HepG2 (cell line): Measurements from ENCODE around the gene SNAP91. TPM values are rescaled to one million over a fixed set of nuclear protein-coding genes. Genes with fewer than 3 reads are reported as not detected.

Experiments
- ATAC-seq: fragments of 200-7000 bp; cut with Tn5 transposase; 3 replicates; pipeline ENCODE4 v1.9.1; 2020; ENCODE audit warnings: mild to moderate bottlenecking, moderate library complexity
- BruUV-seq: library from RNA; stranded (reverse); fragments of 400-500 nt; replicated peaks from 2 replicates; lab custom pipeline; 2021; lab: Mats Ljungman, UMichigan
- CTCF ChIA-PET: fragments of 300-600 bp; formaldehyde crosslinking; extraction: SDS; loops from one replicate; lab custom pipeline; 2021; ENCODE audit warnings: low total read pairs, inconsistent platforms, low intra/inter-chr PET ratio; lab: Yijun Ruan, JAX
- POLR2A ChIA-PET: fragments of 350-600 bp; sonication (Branson Sonifier 250); formaldehyde crosslinking; loops from one replicate; lab custom pipeline; 2020; ENCODE audit warnings: antibody characterized with exemption, inconsistent platforms; lab: Yijun Ruan, JAX
- DNase-seq: peaks from one replicate; pipeline ENCODE4 v3.0.0-alpha.2; 2015; ENCODE audit warnings: low spot score
- FAIRE-seq: peaks from 3 replicates; lab custom pipeline; 2011; peaks lifted over from hg19 to GRCh38; lab: Jason Lieb, UNC
- H2AFZ ChIP-seq: one replicate; pipeline ENCODE4 v1.6.1; 2011; ENCODE audit warnings: low read length, inconsistent platforms
- H3K27ac ChIP-seq: fragments of 300-600 bp; 3 replicates; pipeline ENCODE4 v1.8.0; 2011; ENCODE audit warnings: mixed run types, mild to moderate bottlenecking, mixed read lengths, low read length, inconsistent platforms; ENCODE audit not compliant: insufficient read depth; ENCODE audit errors: extremely low read length
- H3K27me3 ChIP-seq, 2 experiments: fragments of 200-600 bp in 1 of 2; 2 replicates in 1 of 2; 3 replicates in 1 of 2; pipeline versions ENCODE4 v1.6.0 to v1.8.0; 2011; ENCODE audit warnings: low read length in 2 of 2, mild to moderate bottlenecking in 2 of 2, moderate library complexity in 2 of 2, inconsistent platforms in 1 of 2; ENCODE audit not compliant: insufficient read depth in 2 of 2, control insufficient read depth in 1 of 2
- H3K36me3 ChIP-seq, 2 experiments: fragments of 200-600 bp in 1 of 2; replicated peaks in 1 of 2; 2 replicates in 1 of 2; 3 replicates in 1 of 2; pipeline versions ENCODE4 v1.5.1 to v1.8.0; 2011; ENCODE audit warnings: low read length in 2 of 2, inconsistent platforms in 1 of 2; ENCODE audit not compliant: insufficient read depth in 2 of 2, control insufficient read depth in 1 of 2
- H3K4me1 ChIP-seq: 2 replicates; pipeline ENCODE4 v1.5.1; 2012; ENCODE audit warnings: low read length, inconsistent platforms; ENCODE audit not compliant: insufficient read depth
- H3K4me2 ChIP-seq: 2 replicates; pipeline ENCODE4 v1.6.0; 2011; ENCODE audit warnings: low read depth, low read length, inconsistent platforms
- H3K4me3 ChIP-seq, 3 experiments: fragments of 200-600 bp in 1 of 3; sonication (generic), shearing (Covaris generic) in 1 of 3; replicated peaks in 1 of 3; 2 replicates each; pipeline ENCODE4 v1.5.1; 2011 to 2016; ENCODE audit warnings: low read length in 3 of 3, inconsistent platforms in 2 of 3, low read depth in 2 of 3, mild to moderate bottlenecking in 2 of 3, control low read depth in 1 of 3, mixed read lengths in 1 of 3; ENCODE audit not compliant: insufficient read depth in 1 of 3
- H3K79me2 ChIP-seq: one replicate; pipeline ENCODE4 v1.6.1; 2011; ENCODE audit warnings: low read length, inconsistent platforms; ENCODE audit not compliant: insufficient read depth
- H3K9ac ChIP-seq: 2 replicates; pipeline ENCODE4 v1.6.0; 2011; ENCODE audit warnings: mild to moderate bottlenecking, low read depth, low read length, inconsistent platforms; ENCODE audit not compliant: insufficient read depth
- H3K9me3 ChIP-seq: 2 replicates; pipeline ENCODE4 v1.5.1; 2012; ENCODE audit warnings: mild to moderate bottlenecking, low read length
- H4K20me1 ChIP-seq: 2 replicates; pipeline ENCODE4 v1.6.0; 2011; ENCODE audit warnings: inconsistent platforms, mild to moderate bottlenecking, low read length, moderate library complexity; ENCODE audit not compliant: insufficient read depth
- ARID2 ChIP-seq: sonication (generic); formaldehyde crosslinking; IDR thresholded peaks from 2 replicates; pipeline ENCODE4 v1.8.1; 2022; ENCODE audit warnings: mild to moderate bottlenecking, missing genetic modification reagents, borderline replicate concordance
- CENPX ChIP-seq: sonication (generic); formaldehyde crosslinking; IDR thresholded peaks from 2 replicates; pipeline ENCODE4 v1.9.0; 2021; ENCODE audit warnings: mild to moderate bottlenecking, missing genetic modification reagents, moderate library complexity
- HOXA5 ChIP-seq: sonication (generic); formaldehyde crosslinking; IDR thresholded peaks from 2 replicates; pipeline ENCODE4 v1.4.0; 2020; ENCODE audit warnings: missing genetic modification reagents
- PITX1 ChIP-seq: sonication (generic); formaldehyde crosslinking; IDR thresholded peaks from 2 replicates; pipeline ENCODE4 v1.5.1; 2020; ENCODE audit warnings: mild to moderate bottlenecking, missing genetic modification reagents
- POLR2A ChIP-seq, 2 experiments: IDR thresholded peaks; 2 replicates each; pipeline ENCODE4 v1.6.1; 2011; ENCODE audit warnings: low read depth in 2 of 2, low read length in 2 of 2, mild to moderate bottlenecking in 1 of 2, moderate library complexity in 1 of 2; ENCODE audit not compliant: insufficient read depth in 1 of 2
- RBAK ChIP-seq: sonication (generic); formaldehyde crosslinking; IDR thresholded peaks from 2 replicates; pipeline ENCODE4 v1.5.1; 2020; ENCODE audit warnings: mild to moderate bottlenecking, missing genetic modification reagents
- REXO4 ChIP-seq: sonication (generic); formaldehyde crosslinking; IDR thresholded peaks from 2 replicates; pipeline ENCODE4 v1.8.0; 2022; ENCODE audit warnings: missing genetic modification reagents, mild to moderate bottlenecking, borderline replicate concordance
- SNRNP70 ChIP-seq: fragments of 200-400 bp; formaldehyde crosslinking; IDR thresholded peaks from 2 replicates; pipeline ENCODE4 v1.6.1; 2017; ENCODE audit warnings: mild to moderate bottlenecking, low read depth, low read length, moderate library complexity
- STAT6 ChIP-seq: sonication (generic); formaldehyde crosslinking; IDR thresholded peaks from 2 replicates; pipeline ENCODE4 v1.4.0; 2020; ENCODE audit warnings: missing genetic modification reagents, mild to moderate bottlenecking, borderline replicate concordance
- TRIM24 ChIP-seq: sonication (generic); formaldehyde crosslinking; IDR thresholded peaks from 2 replicates; pipeline ENCODE4 v1.8.0; 2022; ENCODE audit warnings: mild to moderate bottlenecking, missing genetic modification reagents
- ZNF138 ChIP-seq: sonication (generic); formaldehyde crosslinking; IDR thresholded peaks from 2 replicates; pipeline ENCODE4 v1.5.0; 2020; ENCODE audit warnings: mild to moderate bottlenecking, low read depth, missing genetic modification reagents
- ZNF44 ChIP-seq: sonication (generic); formaldehyde crosslinking; IDR thresholded peaks from 2 replicates; pipeline ENCODE4 v1.5.1; 2020; ENCODE audit warnings: mild to moderate bottlenecking, missing genetic modification reagents
- ZNF687 ChIP-seq: sonication (generic); formaldehyde crosslinking; IDR thresholded peaks from 2 replicates; pipeline ENCODE4 v1.5.1; 2020; ENCODE audit warnings: mild to moderate bottlenecking, missing genetic modification reagents, moderate library complexity
- WGBS: methylation state at CpG from one replicate; pipeline ENCODE4 v1.1.6; 2017; ENCODE audit warnings: low lambda C conversion rate; 5-methylcytosine and 5-hydroxymethylcytosine counted together
- in situ Hi-C: cut with HindIII; loops from 2 replicates; pipeline ENCODE4 v1.10.0; 2017; ENCODE audit warnings: low pct_unique_long_range_greater_than_20kb; ENCODE audit not compliant: extremely low pct_ligation_motif_present
- intact Hi-C: fragments of 100-400 bp; cut with micrococcal nuclease; formaldehyde crosslinking; loops from one replicate; pipeline ENCODE4 v1.10.0; 2022; ENCODE audit not compliant: unreplicated experiment
- polyA plus RNA-seq, 8 experiments: library from polyadenylated mRNA; depleted of rRNA in 3 of 8; stranded (reverse) in 7 of 8; unstranded in 1 of 8; fragments of >200 nt; fragmentation: Illumina TruSeq in 4 of 8; extraction: Trizol in 4 of 8; gene quantifications; 2 replicates each; pipeline versions ENCODE4 v1.2.1 to v1.2.3, GENCODE V29; 2011 to 2016; ENCODE audit warnings: low read depth in 4 of 8, missing spikeins in 1 of 8, mixed read lengths in 1 of 8; ENCODE audit not compliant: insufficient read depth in 1 of 8
- total RNA-seq, 5 experiments: library from RNA; depleted of rRNA; stranded (reverse); fragments of >200 nt; fragmentation: Illumina TruSeq; extraction: Trizol; gene quantifications; 2 replicates each; pipeline ENCODE4 v1.2.3, GENCODE V29; 2016; ENCODE audit warnings: low read depth in 1 of 5
- TF ChIP-seq, protein P1 (sequence below): sonication (generic); formaldehyde crosslinking; IDR thresholded peaks from 2 replicates; pipeline ENCODE4 v1.8.1; 2023; ENCODE audit warnings: mild to moderate bottlenecking, missing genetic modification reagents
- TF ChIP-seq, protein P2 (sequence below): sonication (generic); formaldehyde crosslinking; IDR thresholded peaks from 2 replicates; pipeline ENCODE4 v1.4.0; 2020; ENCODE audit warnings: missing genetic modification reagents

Gene SNAP91
- total and polyA plus RNA-seq, 2 of the 13 experiments (the other 11 are each of a cell fraction or from before 2014, with no cell fraction given): not detected

DNA sequence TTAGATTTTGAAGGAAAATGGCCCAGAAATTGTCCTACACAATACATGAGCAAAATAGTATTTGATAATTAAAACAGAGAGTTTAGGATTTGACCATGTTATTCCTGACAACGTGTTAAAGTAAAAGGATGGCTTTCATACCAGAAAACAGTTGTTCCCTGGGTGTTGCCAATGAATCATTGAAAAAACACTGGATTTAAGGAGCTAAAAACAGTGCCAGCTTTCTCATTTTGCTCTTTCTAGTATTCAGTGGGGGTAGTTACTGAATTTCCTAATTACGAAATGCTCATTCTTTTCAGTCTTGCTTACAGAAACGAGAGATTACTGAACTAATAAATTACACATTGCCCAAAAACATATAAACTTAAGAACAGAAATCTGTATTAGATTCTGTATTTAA, 26.6 kb upstream of the SNAP91 start:
- Histone ChIP-seq H3K79me2 (no peaks in the 10 kb centered on the region), H3K27ac (no peak overlapping the region), H3K4me2 (no peak overlapping the region), H3K27me3 (no peaks in the 10 kb centered on the region), H3K9me3 (no peaks in the 10 kb centered on the region), H3K36me3 (no peaks in the 10 kb centered on the region), H3K4me1 (no peaks in the 10 kb centered on the region), H3K4me3 (no peak overlapping the region), H4K20me1 (no peaks in the 10 kb centered on the region), H2AFZ (no peak overlapping the region), H3K9ac (no peak overlapping the region)
- WGBS: 2% methylated on average over 3 of the region's 3 CpGs
- no peak for DNase-seq
- ChIA-PET CTCF (no interaction called here), POLR2A (no interaction called here)
- FAIRE-seq: no peak
- intact Hi-C loops (no loop called here), in situ Hi-C loops (no loop called here)
- BruUV-seq: no TSS peak
- no peak for ATAC-seq
- TF ChIP-seq, protein P1, sequence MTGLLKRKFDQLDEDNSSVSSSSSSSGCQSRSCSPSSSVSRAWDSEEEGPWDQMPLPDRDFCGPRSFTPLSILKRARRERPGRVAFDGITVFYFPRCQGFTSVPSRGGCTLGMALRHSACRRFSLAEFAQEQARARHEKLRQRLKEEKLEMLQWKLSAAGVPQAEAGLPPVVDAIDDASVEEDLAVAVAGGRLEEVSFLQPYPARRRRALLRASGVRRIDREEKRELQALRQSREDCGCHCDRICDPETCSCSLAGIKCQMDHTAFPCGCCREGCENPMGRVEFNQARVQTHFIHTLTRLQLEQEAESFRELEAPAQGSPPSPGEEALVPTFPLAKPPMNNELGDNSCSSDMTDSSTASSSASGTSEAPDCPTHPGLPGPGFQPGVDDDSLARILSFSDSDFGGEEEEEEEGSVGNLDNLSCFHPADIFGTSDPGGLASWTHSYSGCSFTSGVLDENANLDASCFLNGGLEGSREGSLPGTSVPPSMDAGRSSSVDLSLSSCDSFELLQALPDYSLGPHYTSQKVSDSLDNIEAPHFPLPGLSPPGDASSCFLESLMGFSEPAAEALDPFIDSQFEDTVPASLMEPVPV (CRISPR knock-in tag): no peak
- TF ChIP-seq HOXA5 (CRISPR knock-in tag) (no peak), POLR2A (IDR thresholded peaks at IDR 0.05; ENCODE audit: insufficient read depth in 1 of 2, low read depth in 2 of 2, low read length in 2 of 2) (no peak), CENPX (no peak), ARID2 (no peak), ZNF687 (CRISPR knock-in tag) (no peak), ZNF44 (no peak), REXO4 (CRISPR knock-in tag) (no peak), PITX1 (CRISPR knock-in tag) (no peak), RBAK (CRISPR knock-in tag) (no peak), SNRNP70 (no peak), ZNF138 (CRISPR knock-in tag) (no peak), STAT6 (no peak), TRIM24 (no peak)
- TF ChIP-seq, protein P2, sequence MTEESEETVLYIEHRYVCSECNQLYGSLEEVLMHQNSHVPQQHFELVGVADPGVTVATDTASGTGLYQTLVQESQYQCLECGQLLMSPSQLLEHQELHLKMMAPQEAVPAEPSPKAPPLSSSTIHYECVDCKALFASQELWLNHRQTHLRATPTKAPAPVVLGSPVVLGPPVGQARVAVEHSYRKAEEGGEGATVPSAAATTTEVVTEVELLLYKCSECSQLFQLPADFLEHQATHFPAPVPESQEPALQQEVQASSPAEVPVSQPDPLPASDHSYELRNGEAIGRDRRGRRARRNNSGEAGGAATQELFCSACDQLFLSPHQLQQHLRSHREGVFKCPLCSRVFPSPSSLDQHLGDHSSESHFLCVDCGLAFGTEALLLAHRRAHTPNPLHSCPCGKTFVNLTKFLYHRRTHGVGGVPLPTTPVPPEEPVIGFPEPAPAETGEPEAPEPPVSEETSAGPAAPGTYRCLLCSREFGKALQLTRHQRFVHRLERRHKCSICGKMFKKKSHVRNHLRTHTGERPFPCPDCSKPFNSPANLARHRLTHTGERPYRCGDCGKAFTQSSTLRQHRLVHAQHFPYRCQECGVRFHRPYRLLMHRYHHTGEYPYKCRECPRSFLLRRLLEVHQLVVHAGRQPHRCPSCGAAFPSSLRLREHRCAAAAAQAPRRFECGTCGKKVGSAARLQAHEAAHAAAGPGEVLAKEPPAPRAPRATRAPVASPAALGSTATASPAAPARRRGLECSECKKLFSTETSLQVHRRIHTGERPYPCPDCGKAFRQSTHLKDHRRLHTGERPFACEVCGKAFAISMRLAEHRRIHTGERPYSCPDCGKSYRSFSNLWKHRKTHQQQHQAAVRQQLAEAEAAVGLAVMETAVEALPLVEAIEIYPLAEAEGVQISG (CRISPR knock-in tag): no peak
